GM11168 (cell line): ENCODE measurements around the gene CDH24.

Source experiments
- in situ Hi-C: fragments of 300-500 bp; cut with MboI; formaldehyde crosslinking; loops from one replicate; pipeline ENCODE4 v1.12.0; 2022; ENCODE audit warnings: low sequenced_read_pairs; ENCODE audit not compliant: unreplicated experiment

CDH24 gene

DNA sequence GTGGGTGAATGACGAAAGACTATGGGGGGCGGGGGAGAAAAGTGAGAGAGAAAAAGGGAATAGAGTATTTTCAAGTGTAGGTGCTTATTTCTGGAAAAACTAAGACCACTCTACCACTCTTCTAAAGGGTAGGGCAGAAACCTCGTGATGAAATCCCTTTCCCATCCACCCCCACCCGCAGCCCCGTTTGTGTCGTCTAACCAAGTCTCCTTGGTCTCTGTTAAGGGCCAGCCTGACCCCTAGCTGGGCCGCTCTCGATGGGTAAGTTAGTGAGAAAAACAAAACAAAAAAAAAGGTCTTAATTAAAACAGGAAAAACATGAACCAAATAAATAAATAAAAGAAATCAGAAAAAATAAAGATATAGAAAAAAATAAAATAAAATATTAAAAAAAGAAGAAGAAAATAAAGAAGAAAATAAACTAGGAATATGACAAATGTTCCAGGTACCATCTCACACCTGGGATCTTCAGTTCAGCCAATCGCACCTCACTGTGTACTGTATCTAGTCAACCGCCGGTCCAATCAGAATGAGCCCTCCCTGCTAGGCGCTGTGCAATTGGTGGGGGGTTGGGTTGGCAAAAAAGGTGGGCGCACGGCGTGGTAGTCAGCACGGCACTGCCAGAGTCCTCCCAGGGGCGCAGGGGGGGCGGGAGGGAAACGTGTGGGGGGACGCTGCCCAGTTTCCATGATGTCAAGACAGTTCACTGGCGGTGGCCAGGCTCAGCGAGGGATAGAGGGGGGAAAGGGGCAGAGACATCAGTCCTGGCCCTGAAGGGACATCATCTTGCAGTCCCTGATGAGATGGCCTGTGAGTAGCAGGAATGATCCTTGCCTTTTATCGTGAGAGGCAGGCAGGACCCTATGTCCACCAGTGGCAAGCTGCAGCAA lies 9.8 kb upstream of the CDH24 start:
- in situ Hi-C loops = loop anchor here (5.0 kb wide), 1 partner anchor 75 kb away; no protein-coding TSS in a partner anchor

DNA sequence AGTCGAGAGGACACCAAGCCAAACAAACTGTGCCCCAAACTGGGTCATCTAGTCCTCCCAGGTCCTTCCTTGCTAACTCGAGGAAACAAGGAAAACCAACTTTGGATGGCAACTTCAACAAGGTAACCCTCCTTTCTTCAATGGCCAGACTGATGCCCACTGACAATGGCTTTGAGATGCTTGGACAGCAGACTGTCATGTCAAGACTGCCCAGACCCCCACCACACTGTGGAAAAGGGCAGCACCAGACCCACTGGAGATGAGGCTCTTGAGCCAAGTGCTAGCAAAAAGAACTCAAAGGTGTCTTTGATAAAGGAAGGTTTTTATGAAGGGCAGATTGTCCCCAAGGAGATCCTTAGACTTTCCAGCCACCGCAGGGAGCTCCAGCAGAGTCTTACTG lies 9.0 kb upstream of the CDH24 start:
- in situ Hi-C loops = loop anchor here (5.0 kb wide), 1 partner anchor 74 kb away; no protein-coding TSS in a partner anchor

DNA sequence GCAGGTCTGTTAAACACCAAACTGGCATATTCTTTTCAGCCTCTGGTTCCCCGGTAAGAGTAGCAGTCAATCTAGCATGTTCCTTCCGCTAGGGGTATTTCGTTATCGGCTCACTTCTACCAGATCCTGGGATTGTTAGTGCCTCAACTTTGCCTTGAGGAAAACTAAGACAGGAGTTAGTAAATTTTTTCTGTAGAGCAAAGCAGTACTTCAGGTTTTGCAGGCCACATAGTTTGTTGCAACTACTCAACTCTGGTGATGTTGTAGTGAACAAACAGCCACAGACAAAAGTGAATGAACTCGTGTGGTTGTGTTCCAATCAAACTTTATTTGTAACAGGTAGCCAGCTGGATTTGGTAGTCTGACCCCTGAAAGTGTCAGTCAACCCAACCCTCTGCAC lies 6.3 kb upstream of the CDH24 start:
- in situ Hi-C loops = no loop called here

DNA sequence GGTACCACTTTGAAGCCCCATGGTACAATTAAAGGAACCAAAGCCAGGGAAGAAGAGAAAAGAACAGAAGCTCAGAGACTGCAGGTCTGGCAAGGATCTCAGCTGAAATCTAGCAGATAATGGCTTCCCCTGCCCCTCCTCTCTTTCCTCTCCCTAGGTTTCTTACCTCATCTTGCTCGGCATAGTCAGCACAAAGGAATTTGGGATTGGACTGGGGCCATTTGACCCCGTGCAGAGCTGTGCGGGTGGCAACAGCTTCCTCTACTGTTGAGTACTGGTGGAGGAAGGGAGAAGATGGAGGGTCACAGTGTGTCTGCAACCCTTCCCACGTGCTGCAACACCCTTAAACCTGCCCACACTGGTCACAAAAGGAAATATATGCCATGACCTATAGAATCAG lies 4.7 kb upstream of the CDH24 start:
- in situ Hi-C loops = no loop called here

DNA sequence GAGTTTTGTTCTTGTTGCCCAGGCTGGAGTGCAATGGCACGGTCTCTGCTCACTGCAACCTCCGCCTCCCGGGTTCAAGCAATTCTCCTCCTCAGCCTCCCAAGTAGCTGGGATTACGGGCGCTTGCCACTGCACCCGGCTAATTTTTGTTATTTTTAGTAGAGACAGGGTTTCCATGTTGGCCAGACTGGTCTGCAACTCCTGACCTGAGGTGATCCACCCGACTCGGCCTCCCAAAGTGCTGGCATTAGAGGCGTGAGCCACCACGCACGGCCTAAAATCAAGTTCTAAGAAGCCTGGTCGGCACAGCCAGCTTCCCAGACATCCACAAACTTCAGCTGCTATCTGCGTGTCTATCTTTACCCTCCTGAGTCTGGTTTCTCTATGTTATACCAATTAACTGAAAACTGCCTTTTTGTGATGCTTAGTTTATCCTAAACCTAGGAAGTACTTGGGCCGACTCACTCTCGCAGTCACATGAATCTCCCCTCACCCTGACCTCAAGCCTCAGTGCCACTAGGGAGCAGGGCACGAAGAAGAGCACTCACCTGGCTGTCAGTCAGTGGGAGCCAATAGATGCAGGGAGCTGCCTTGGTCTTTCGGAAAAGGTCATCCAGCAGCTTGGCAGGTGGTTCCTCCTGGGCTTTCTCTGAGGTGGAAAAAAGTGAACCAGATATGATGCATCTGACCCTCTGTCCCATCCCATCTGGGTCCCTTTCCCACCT lies 3.4 kb upstream of the CDH24 start:
- in situ Hi-C loops = no loop called here

DNA sequence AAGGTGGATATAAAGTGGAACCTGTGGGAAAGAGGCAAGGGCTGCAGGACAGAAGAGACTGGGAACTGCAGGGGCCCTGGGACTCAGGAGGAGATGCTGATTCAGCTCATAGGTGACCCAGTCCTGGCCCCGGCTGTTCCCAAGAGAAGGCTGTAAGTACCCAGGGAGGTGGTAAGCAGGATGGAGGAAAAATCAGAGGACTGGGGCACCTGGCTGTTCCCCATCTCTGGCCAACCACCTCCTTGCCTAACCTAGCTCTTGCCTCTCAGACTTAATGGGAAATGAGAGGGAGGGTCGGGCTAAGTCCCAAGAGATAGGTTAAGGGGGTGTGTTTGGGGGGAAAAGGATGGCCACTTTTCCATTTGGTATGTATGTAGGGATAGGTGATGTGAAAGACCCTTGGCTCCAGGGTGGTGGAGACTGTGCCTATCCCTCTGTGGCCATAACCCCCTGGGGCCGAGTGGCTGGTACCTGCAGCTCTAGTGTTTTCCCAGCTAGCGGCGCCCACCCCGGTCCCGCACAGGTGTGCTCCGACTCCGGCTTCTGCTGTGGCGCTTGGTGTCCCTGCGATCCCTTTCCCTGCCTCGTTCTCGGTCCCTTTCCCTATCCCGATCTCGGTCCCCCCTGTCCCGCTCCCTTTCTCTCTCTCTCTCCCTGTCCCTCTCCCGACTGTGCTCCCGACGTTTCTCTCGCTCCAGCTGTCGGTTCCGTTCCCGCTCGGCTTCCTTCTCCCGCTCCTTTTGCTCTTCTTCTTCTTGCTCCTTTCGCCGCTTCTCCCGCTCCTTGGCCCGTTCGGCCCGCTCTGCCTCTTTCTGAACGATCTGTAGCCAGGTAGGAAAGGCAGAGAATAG lies 1.6 kb upstream of the CDH24 start:
- in situ Hi-C loops = no loop called here

DNA sequence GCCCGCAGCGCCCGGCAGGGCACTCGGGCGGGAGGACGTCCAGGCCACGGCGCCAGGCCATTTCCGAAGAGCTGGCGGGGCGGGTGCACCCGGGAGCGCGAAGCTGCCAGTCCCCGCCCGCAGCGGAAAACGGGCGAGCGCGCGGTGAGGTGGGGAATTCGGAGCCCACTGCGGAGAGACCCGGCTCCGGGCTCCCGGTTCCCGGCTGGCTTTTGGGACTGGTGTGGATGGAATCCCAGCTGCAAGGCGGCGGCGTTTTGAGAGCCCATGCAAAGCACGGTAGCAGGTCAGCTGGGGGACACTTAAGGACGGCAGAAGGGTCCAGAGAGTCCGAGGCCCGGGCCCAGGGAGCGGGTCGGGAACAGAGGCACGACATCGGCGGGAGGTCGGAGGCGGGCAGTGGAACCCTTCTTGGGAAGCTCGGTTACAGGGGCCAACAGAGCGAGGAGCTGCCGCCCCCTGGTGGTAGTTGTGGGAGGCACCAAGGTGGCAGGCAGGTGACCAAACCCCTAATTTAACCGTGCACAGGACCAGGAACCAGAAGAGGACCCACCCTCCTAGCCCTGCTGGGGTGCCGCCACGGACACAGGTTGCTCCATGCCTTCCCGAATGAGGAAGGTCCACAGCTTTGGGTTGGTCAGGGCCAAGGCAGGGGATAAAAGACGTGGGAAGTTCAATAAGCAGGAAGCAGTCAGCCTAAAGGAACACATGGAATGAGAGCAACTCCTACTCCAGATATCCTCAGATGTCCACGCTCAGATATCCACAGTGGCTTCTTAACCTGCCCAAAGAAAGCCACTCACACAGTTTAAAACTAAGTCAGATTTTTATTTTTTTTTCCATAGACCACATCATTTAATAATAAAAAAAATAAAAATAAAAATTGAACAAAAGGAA lies 685 bp upstream of the CDH24 start:
- in situ Hi-C loops = no loop called here

DNA sequence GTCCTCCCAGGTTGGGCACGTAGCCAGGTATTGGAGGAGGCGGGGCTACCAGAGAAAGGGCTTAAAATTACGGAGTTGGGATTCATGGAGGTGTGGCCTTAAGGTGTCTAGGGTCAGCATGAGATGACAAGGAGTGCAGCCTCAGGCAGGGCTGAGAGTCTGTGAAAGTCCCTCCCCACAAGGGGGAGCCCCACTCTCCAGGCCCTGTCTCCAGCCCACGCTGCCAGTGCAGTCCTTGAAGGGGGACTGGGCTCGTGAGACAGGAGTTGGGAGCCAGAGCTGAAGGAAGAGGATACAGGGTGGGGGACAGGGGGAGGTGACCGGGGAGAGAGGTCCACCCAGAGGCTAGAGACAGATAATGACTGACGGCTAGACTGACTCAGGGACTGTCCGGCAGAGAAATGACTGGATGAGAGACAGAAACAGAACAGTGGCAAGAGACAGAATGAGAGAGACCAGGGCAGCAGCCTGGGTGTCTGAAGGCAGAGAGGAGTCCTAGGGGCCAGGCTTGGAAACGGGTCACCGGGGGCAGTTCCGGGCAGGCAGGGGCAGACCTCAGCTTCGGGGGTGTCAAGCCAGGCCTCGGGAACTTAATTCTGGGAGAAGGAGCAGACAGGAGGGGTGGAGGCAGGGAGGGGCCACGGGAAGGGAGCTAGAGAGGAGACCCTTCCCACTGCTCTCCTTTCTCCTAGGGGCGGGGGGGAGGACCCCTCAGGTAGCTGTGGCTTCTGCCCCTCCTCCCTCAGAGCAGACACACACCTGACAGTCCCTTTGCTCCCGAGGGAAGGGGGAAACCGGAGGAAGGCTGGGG lies 970 bp downstream of the CDH24 start:
- in situ Hi-C loops = no loop called here

DNA sequence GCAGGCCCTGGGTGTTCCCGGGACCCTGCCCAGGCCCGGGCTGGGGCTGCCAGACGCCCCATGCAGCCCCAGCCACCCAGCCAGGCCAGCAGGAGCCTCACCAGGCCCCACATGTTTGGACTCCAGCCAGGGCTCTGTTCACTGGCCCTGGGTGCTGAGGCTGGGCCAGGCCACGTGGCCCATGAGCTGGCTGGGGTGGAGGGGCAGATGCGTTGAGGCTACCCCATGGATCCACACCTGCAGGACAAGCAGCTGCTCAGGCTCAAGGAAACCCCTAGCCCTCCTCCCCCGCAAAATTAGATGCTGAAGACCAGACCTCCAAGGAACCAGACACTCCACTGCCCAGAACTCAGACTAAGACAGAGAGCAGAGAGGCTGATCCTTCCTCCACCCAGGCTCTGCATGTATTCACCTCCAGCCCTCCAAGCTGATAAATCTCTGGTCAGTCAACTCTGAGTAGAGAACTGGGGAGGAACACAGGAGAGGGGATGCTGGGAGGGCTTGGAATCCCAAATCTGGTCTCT lies 1.6 kb downstream of the CDH24 start:
- in situ Hi-C loops = no loop called here

DNA sequence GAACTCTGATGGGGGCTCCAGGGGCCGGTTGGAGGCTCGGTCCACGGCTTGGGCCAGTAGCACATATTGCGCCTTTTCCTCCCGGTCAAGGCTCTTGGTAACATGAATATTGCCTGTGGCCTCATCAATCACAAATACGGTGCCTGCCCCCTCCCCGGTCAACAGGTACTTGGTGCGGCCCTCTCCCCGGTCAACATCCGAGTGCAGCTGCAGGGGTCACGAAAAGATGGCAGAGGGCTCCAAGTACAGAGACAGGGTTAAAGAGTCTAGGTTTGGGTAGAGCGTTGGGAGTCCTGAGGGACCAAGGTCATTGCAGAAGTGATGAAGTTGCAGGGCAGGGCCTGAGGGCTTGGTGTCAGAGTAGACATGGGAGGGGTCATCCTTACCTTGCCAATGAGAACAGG lies 2.2 kb downstream of the CDH24 start:
- in situ Hi-C loops = no loop called here

DNA sequence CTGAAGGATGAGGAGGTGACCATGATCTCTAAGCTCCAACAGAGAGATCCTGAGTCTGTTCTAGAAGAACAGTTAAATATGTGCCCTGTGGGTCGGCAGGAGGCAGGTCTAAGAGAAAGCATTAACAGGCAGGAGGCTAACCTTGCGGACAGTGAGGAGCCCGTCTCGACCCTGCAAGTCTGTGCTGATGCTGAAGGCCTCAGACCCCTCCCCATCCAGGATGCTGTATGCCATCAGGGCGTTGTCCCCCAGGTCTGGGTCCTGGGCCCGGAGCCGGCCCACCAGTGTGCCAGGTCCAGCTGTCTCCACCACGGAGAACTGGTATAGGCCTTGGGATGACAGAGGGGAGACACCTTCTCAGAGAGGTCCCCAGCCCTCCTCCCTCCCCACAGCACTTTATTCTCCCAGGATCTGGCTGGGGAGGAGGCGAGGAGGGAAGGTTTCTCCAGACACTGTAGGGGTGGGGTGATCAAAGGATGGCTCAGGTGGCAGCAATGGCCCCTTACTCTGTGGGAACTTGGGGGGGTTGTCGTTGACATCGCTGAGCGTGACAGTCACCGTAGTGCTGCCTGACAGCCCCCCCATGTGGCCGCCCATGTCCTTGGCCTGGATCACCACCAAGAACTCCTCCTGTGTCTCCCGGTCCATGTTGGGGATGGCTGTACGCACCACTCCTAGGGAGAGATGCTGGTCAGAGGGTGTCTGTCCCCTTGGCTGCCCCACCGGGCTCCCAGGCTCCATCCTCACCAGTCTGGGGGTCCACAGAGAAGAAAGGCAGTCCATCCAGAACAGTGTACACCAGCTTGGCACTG lies 3.1 kb downstream of the CDH24 start:
- in situ Hi-C loops = no loop called here

DNA sequence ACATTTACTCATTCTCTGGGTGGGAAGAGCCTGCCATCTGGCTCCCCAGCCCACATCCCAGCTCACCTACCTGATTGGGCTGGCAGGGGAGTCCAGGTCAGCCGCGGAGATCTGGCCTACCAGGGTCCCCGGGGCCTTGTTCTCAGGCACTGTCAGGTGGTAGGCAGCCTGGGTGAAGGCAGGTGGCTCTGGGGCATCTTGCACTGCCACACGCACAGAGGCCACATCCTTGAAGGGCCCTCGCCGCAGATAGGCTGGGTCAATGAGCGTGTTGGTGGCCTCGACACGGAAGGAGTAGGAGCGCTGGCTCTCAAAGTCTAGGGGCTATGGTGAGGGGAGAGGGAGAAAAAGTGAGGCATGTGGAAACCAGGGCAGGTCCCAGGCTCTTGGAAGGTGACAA lies 3.9 kb downstream of the CDH24 start:
- in situ Hi-C loops = no loop called here

DNA sequence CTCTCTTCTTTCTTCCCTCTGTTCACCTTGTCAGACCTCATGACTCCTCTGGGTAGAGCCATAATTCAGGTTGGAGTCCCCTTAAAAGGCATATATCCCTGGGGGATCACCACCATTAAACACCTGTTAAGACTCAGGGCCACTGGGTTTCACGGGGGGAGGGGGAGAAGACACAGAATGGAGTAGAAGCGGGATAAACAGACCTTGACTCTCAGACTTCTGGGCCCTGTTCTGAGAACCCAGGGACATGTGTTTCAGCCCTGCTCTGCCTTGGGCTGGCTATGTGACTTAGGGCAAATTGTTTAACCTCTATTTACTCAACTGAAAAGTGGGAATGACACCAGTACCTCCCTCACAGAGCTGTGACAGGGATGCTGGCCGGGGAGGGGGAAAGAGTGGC lies 4.6 kb downstream of the CDH24 start:
- in situ Hi-C loops = no loop called here

DNA sequence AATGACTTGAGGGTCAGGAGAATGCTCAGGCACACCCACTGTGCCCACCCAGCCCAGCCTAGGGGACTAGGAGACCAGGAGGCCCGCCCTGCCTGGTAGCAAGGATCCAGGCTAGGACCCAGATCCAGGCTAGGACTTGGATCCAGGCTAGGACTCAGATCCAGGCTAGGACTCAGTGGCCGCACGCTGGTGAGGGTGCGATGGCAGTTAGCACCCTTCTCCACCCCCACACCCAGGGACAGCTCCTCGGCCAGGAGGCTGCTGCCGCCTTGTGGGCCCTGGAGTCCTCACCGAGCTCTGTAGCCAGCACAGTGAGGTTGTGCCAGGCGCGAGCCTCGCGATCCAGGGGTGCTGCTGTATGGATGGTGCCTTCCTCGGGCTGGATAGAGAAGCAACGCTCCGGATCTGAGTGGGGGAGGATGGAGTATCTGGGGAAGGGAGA lies 5.1 kb downstream of the CDH24 start:
- in situ Hi-C loops = no loop called here

DNA sequence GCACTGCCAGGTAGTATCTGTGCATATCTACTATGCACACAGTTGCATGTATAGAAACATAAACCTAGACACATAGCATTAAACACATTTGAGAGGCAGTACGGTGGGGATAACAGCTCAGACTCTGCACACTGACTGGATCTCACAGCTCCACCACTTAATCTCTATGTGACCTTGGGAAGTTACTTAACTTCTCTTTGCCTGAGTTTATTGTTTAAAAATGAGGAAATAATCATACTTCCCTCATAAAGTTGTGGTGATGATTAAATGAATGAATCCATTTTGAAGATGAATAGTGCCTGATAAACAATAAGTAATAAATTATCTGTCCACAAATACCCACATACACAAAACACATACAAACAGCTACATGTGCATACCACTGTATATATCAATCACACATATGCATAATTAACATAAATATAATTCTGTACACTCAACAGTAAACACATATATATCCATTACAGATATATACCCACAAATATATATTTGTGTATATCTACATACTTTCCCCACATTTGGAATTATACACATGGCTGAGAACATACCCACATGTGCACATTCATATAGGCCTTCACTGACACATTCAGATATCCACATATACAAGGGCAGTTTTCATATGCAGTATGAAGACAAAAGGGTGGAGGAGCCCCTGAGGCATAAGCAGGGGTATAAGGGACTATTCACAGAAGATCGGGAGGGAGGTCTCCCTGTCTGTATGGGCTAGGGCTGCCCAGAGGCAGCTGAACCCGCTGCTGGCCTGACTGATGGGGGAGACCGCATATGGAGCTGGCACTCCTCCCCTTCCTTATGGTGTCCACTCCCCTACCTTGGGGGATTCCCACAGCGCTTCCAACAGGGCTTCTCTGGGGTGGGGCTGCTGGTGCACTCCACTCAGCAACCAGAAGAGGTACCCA lies 5.9 kb downstream of the CDH24 start:
- in situ Hi-C loops = no loop called here

DNA sequence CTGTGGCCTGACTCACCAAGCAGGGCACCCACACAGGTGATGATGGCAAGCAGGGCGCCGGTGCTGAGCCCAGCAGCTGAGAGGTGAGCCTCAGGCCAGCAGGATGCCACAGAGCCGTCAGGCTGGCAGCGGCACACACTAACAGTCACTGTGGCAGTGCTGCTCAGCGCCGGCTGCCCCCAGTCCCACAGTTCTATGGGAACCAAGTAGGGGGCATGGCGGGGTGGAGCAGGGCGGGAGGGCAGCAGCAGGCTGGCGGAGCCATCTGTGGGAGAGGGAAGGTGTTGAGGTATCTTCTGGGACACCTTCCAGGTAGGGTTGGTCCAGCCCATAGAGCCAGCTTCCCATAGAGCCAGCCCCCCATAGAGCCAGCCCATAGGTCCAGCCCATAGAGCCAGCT lies 8.3 kb downstream of the CDH24 start:
- in situ Hi-C loops = no loop called here
